ENCODE data around the gene TAAR6.

Gene TAAR6

GRCh38 chr6:132612449-132613108 lies 42.5 kb downstream of the TAAR6 start:
- Histone ChIP-seq H3K9me2 (replicated peaks; ENCODE audit: insufficient read depth, low read length) (no peaks in the 10 kb centered on the region), H3K36me3 (ENCODE audit: low read length) (no peaks in the 10 kb centered on the region), H3K9me3 (ENCODE audit: insufficient read depth, low read length) (no peaks in the 10 kb centered on the region), H3K27ac (ENCODE audit: low read depth, low read length) (no peak overlapping the region), H2AFZ (ENCODE audit: low read depth, low read length, severe bottlenecking) (no peak overlapping the region), H3K4me3 (ENCODE audit: insufficient read depth, low read length, poor library complexity, severe bottlenecking) (no peak overlapping the region), H3K27me3 (ENCODE audit: low read length) (no peaks in the 10 kb centered on the region), H3K9ac (ENCODE audit: low read length) (no peak overlapping the region), H3K4me2 (ENCODE audit: low read depth, low read length, poor library complexity, severe bottlenecking) (no peak overlapping the region), H3F3A (ENCODE audit: insufficient read depth) (no peaks in the 10 kb centered on the region), H3K79me2 (ENCODE audit: insufficient read depth, low read length) (no peaks in the 10 kb centered on the region), H4K20me1 (ENCODE audit: low read depth, low read length) (no peaks in the 10 kb centered on the region)
- TF ChIP-seq EZH2phosphoT487 (conservative IDR thresholded peaks at IDR 0.05; ENCODE audit: low read length) (no peak), CTCF (IDR thresholded peaks at IDR 0.05; ENCODE audit: insufficient read depth, low read length, poor library complexity, severe bottlenecking) (no peak)

DNA sequence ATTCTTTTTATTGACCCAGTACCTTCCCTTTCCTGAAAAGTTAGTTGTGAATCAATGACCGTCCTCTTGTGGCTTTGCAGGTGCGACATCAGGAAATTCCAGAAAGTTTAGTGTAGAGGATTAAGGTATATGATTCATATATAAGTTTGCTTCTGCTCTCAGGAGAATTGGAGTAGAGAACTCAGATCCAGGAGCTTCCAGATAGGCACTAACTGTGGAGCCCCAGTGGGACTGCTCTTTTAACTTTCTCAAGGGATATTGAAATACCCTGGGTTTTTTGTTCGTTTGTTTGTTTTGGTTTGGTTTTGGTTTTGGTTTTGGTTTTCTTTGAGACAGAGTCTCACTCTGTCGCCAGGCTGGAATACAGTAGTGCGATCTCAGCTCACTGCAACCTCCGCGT lies 44.4 kb downstream of the TAAR6 start:
- Histone ChIP-seq H3K4me2 (ENCODE audit: low read depth, low read length, poor library complexity, severe bottlenecking) (peak overlapping the region; percentile 28), H3K9ac (ENCODE audit: low read length) (no peak overlapping the region)

DNA sequence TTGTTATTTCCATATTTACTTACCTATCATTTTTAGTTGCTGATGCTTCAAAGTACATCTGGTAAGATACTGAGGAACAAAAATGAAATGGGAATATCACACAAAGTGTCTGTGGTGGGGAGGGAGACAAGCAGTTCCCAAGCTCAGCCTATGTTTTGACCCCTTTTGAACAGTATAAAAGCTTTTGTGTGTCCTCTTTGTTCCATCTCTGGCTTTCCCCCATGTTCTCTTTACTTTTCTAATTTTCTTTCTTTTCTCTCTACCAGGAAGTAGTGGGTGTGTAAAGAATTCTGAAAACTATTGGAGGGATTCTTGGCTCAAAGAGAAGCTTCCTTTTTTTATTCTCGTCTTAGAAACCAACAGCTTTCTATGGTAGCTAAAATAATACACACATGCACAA lies 46.6 kb downstream of the TAAR6 start:
- Histone ChIP-seq H3K9ac (ENCODE audit: low read length) (no peak overlapping the region), H3K27me3 (ENCODE audit: low read length) (no peaks in the 10 kb centered on the region), H4K20me1 (ENCODE audit: low read depth, low read length) (no peaks in the 10 kb centered on the region), H3K9me3 (ENCODE audit: insufficient read depth, low read length) (no peaks in the 10 kb centered on the region), H3K9me2 (replicated peaks; ENCODE audit: insufficient read depth, low read length) (no peaks in the 10 kb centered on the region), H3K79me2 (ENCODE audit: insufficient read depth, low read length) (no peaks in the 10 kb centered on the region), H3K27ac (ENCODE audit: low read depth, low read length) (no peak overlapping the region), H3K4me3 (ENCODE audit: insufficient read depth, low read length, poor library complexity, severe bottlenecking) (no peak overlapping the region), H3K36me3 (ENCODE audit: low read length) (no peaks in the 10 kb centered on the region), H3K4me2 (ENCODE audit: low read depth, low read length, poor library complexity, severe bottlenecking) (no peak overlapping the region), H3F3A (ENCODE audit: insufficient read depth) (no peaks in the 10 kb centered on the region), H2AFZ (ENCODE audit: low read depth, low read length, severe bottlenecking) (no peak overlapping the region)
- no peak for TF ChIP-seq EZH2phosphoT487 (conservative IDR thresholded peaks at IDR 0.05; ENCODE audit: low read length)
- no peak for TF ChIP-seq CTCF (IDR thresholded peaks at IDR 0.05; ENCODE audit: insufficient read depth, low read length, poor library complexity, severe bottlenecking)

More for the DNA sequence above, 44.4 kb downstream of the TAAR6 start:
- no peaks in the 10 kb centered on the region for H3K36me3 ChIP-seq (ENCODE audit: low read length)
- TF ChIP-seq CTCF (IDR thresholded peaks at IDR 0.05; ENCODE audit: insufficient read depth, low read length, poor library complexity, severe bottlenecking) (no peak), EZH2phosphoT487 (conservative IDR thresholded peaks at IDR 0.05; ENCODE audit: low read length) (no peak)
- no peak overlapping the region for H2AFZ ChIP-seq (ENCODE audit: low read depth, low read length, severe bottlenecking)
- no peaks in the 10 kb centered on the region for H4K20me1 ChIP-seq (ENCODE audit: low read depth, low read length)
- no peak overlapping the region for H3K4me3 ChIP-seq (ENCODE audit: insufficient read depth, low read length, poor library complexity, severe bottlenecking)
- no peaks in the 10 kb centered on the region for H3K9me3 ChIP-seq (ENCODE audit: insufficient read depth, low read length)
- no peaks in the 10 kb centered on the region for H3F3A ChIP-seq (ENCODE audit: insufficient read depth)
- H3K9me2 ChIP-seq (replicated peaks; ENCODE audit: insufficient read depth, low read length): no peaks in the 10 kb centered on the region
- no peaks in the 10 kb centered on the region for H3K79me2 ChIP-seq (ENCODE audit: insufficient read depth, low read length)
- H3K27ac ChIP-seq (ENCODE audit: low read depth, low read length): no peak overlapping the region
- H3K27me3 ChIP-seq (ENCODE audit: low read length): no peaks in the 10 kb centered on the region
